Measurements from ENCODE around the gene APH1B.

Gene APH1B

GRCh38 chr15:63291507-63291906, 14.1 kb downstream of the APH1B start:
- H3K27ac ChIP-seq, result peak overlapping the region; percentile 90
- TF ChIP-seq CTCF (IDR thresholded peaks at IDR 0.05; ENCODE audit: low read depth, low read length, missing control alignments), result no peak
- no peaks in the 10 kb centered on the region for H3K27me3 ChIP-seq (replicated peaks)
- H3K36me3 ChIP-seq (replicated peaks), result no peaks in the 10 kb centered on the region
- DNase-seq, result peak; percentile 91
- in situ Hi-C loops (cut with HindIII; ENCODE audit: low pct_ligation_motif_present, low sequenced_read_pairs), result no loop called here
- H3K4me3 ChIP-seq (ENCODE audit: low read depth, low read length), result no peak overlapping the region

- in situ Hi-C loops (cut with HindIII; ENCODE audit: low pct_ligation_motif_present, low sequenced_read_pairs), result no loop called here
- no peaks in the 10 kb centered on the region for H3K27me3 ChIP-seq (replicated peaks)
- no peaks in the 10 kb centered on the region for H3K36me3 ChIP-seq (replicated peaks)
- no peak overlapping the region for H3K4me3 ChIP-seq (ENCODE audit: low read depth, low read length)
- TF ChIP-seq CTCF (IDR thresholded peaks at IDR 0.05; ENCODE audit: low read depth, low read length, missing control alignments), result no peak
- DNase-seq, result no peak
- H3K27ac ChIP-seq, result peak overlapping the region; percentile 90
Measured at GRCh38 chr15:63292241-63292640, 14.8 kb downstream of the APH1B start.

GRCh38 chr15:63292771-63293170, 15.4 kb downstream of the APH1B start:
- in situ Hi-C loops (cut with HindIII; ENCODE audit: low pct_ligation_motif_present, low sequenced_read_pairs), result no loop called here
- no peak for TF ChIP-seq CTCF (IDR thresholded peaks at IDR 0.05; ENCODE audit: low read depth, low read length, missing control alignments)
- Histone ChIP-seq H3K27me3 (replicated peaks) (no peaks in the 10 kb centered on the region), H3K36me3 (replicated peaks) (no peaks in the 10 kb centered on the region), H3K27ac (peak overlapping the region; percentile 90), H3K4me3 (ENCODE audit: low read depth, low read length) (no peak overlapping the region)
- DNase-seq, result peak; percentile 59

GRCh38 chr15:63294359-63294758, 17.0 kb downstream of the APH1B start:
- in situ Hi-C loops (cut with HindIII; ENCODE audit: low pct_ligation_motif_present, low sequenced_read_pairs), result no loop called here
- no peak overlapping the region for H3K27ac ChIP-seq
- no peak for TF ChIP-seq CTCF (IDR thresholded peaks at IDR 0.05; ENCODE audit: low read depth, low read length, missing control alignments)

GRCh38 chr15:63295341-63295740, 17.9 kb downstream of the APH1B start:
- DNase-seq, result no peak
- in situ Hi-C loops (cut with HindIII; ENCODE audit: low pct_ligation_motif_present, low sequenced_read_pairs), result no loop called here
- Histone ChIP-seq H3K27me3 (replicated peaks) (no peaks in the 10 kb centered on the region), H3K36me3 (replicated peaks) (no peaks in the 10 kb centered on the region), H3K27ac (no peak overlapping the region), H3K4me3 (ENCODE audit: low read depth, low read length) (no peak overlapping the region)
- TF ChIP-seq CTCF (IDR thresholded peaks at IDR 0.05; ENCODE audit: low read depth, low read length, missing control alignments), result no peak

More at GRCh38 chr15:63294359-63294758, 17.0 kb downstream of the APH1B start:
- Histone ChIP-seq H3K27me3 (replicated peaks) (no peaks in the 10 kb centered on the region), H3K36me3 (replicated peaks) (no peaks in the 10 kb centered on the region), H3K4me3 (ENCODE audit: low read depth, low read length) (no peak overlapping the region)
- no peak for DNase-seq

GRCh38 chr15:63296195-63296594, 18.8 kb downstream of the APH1B start:
- H3K36me3 ChIP-seq (replicated peaks), result no peaks in the 10 kb centered on the region
- H3K27me3 ChIP-seq (replicated peaks), result no peaks in the 10 kb centered on the region
- DNase-seq, result no peak
- no peak overlapping the region for H3K4me3 ChIP-seq (ENCODE audit: low read depth, low read length)
- no peak for TF ChIP-seq CTCF (IDR thresholded peaks at IDR 0.05; ENCODE audit: low read depth, low read length, missing control alignments)
- H3K27ac ChIP-seq, result no peak overlapping the region
- in situ Hi-C loops (cut with HindIII; ENCODE audit: low pct_ligation_motif_present, low sequenced_read_pairs), result no loop called here

All from brain microvascular endothelial cell (primary cell).